HEK293T (cell line): ENCODE results near the gene CABLES2.

Source experiments
- ARNT ChIP-seq: fragments of 450-650 bp; IDR thresholded peaks from 2 replicates; pipeline ENCODE4 v1.6.1; 2017; ENCODE audit warnings: mild to moderate bottlenecking
- ELF4 ChIP-seq: fragments of 450-650 bp; IDR thresholded peaks from 2 replicates; pipeline ENCODE4 v1.6.1; 2017; ENCODE audit warnings: antibody characterized with exemption
- FOXA1 ChIP-seq: fragments of 450-650 bp; IDR thresholded peaks from 2 replicates; pipeline ENCODE4 v1.6.1; 2016; ENCODE audit warnings: mild to moderate bottlenecking

GRCh38 chr20:62357187-62357667 lies 49.9 kb downstream of the CABLES2 start:
- TF ChIP-seq ARNT (no peak), ELF4 (no peak), FOXA1 (no peak)
